GOT3 (cell line): ENCODE results near the gene EPB41L4A.

Source experiments
- DNase-seq: peaks from one replicate; lab custom pipeline; 2025; ENCODE audit warnings: mixed read lengths; lab: John Stamatoyannopoulos, UW

Gene EPB41L4A

DNA sequence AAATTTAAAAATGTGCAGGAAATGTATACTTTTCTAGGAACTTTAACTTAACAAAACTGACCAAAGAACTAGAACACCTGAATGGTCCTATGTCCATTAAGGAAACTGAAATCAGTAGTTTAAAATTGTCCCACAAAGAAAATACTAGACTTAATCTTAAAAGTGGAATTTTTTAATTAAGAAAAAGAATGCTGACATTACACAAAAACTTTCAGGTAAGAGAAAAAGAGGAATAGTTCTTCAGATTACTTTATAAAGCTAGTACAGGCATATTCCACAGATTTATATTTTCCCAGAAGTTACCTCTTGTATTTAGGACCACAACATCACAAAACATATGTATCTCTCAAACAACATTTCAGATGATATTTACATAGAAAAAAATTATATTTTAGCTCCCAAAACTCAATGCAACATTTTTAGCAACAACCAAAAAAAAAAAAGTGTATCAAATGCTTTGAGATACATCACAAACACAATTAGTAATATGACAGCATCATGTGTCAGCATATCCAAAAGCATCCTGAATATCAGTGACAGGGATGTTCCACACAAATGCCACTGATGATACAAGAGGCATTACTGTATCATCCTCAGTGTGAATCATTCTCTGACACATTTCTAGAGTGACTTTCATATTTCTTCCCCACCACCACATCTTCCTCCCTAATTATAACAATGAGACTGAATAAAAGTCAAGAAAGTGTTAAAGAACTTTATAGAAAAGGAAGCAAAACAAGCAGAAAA lies 264.0 kb downstream of the EPB41L4A start:
- DNase-seq = no peak

DNA sequence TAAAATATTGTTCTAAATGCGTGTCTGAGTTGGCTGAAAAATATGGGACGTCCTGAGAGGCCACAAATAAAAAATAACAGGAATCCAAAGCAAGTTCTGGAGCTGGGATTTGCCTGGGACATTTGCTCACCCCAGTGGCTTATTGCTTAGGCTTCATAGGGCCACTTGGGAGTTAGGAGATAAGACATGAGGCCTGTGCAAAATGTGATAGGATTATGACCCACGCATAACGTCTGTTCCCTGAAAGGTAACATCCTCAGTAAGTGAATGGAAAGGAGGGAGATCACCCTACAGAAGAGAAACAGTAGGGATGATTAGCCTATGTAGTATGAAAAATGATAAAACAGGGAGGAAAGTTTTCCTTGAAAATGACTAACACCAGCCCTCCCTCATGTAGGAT lies 269.4 kb downstream of the EPB41L4A start:
- DNase-seq = no peak

- no peak for DNase-seq
Observed at GRCh38 chr5:112146323-112147226, 272.5 kb downstream of the EPB41L4A start.

DNA sequence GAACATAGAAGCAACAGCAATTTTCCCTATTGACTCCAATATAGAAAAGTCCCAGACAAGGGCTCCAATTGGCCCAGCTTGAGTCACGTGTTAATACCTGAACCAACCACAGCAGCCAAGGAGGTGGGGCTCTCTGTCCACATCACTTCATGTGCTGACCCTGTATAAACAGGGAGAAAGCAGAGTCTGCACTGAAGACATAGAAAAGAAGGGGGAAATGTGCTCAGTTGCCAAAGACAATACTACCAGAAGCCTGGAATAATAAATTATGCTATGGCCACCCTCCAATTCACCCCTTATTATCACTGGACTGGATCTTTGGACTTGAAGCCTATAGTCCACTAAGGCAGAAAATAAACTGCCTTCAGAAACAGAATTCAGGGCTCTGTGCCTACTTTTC lies 275.4 kb downstream of the EPB41L4A start:
- no peak for DNase-seq

GRCh38 chr5:112142769-112143270 lies 276.3 kb downstream of the EPB41L4A start:
- no peak for DNase-seq

DNA sequence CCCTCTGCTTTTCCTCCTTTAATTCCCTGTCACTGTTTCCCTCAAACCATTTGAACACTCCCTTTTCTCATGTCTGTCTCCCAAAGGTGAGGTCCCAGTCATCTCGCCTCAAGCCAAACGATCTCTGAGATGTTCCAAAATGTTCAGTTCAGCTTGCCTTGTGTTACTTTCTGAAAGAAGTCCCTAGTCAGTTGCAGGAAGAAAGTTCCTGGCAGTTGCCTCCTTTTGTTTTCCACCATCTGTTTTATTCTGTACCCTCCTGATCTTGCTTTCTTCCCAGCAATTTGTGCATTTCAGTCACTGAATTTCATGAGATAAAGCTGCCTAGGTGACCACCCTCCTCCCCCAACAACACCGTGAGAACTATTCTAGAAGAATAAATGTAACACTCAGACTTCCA lies 277.5 kb downstream of the EPB41L4A start:
- no peak for DNase-seq

GRCh38 chr5:112138526-112138925 lies 280.6 kb downstream of the EPB41L4A start:
- no peak for DNase-seq

GRCh38 chr5:112136773-112137172 lies 282.3 kb downstream of the EPB41L4A start:
- no peak for DNase-seq

- DNase-seq = no peak
Observed at GRCh38 chr5:112127861-112128260, 291.2 kb downstream of the EPB41L4A start.

GRCh38 chr5:112126982-112127381 lies 292.1 kb downstream of the EPB41L4A start:
- DNase-seq = no peak

GRCh38 chr5:112125903-112126302 lies 293.2 kb downstream of the EPB41L4A start:
- no peak for DNase-seq

DNA sequence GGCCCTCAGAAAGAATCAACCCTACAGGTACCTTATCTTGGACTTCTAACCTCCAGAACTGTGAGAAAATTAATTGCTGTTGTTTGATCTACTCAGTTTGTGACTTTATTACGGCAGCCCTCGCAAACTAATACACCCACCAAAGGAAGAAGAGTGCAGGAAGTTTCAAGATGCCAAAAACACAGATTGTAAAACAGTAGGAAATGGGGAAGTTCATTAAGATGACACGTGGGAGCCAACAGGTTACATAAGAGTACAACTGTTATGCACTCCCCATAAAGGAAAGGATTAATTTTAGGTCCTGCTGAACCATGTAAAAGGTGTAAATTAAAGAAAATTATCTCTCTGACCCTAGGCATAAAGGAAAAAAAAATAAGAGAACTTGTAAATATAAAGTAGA lies 294.3 kb downstream of the EPB41L4A start:
- DNase-seq = no peak

DNA sequence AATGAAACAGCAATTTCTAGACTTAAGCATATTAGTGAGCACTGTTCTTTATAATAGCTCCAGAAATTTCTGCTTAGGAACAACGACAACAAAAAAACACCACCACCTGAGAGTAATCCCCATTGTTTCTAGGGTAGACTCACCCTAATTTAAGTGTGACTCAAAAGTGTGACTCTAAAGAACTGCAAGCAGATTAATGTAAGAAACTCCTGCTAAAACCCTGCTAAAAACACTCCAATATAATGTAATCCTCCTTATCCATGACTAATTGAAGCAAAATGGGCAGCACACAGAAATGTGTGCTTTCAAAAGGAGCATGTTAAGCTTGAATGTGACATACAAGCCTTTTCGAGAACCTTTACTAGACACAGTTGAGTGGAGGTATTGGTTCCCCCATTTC lies 296.0 kb downstream of the EPB41L4A start:
- no peak for DNase-seq

DNA sequence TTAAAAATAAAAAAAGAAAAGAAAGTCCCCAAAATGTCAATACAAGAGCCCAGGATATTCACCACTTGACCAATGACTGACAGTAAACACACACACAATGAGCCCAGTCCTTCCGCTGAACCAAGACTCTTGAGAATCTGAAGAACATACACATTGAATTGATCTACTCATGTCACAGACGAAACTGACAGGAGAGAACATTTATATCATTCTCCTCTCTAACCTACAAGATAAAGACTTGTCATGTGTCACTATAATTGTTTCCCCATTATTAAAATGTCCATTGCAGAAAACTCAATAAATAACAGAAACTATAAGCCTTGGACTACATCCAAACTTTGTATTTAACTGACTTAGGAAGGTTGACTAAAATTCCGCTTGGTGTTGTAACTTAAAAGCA lies 296.7 kb downstream of the EPB41L4A start:
- no peak for DNase-seq

GRCh38 chr5:112121258-112121657 lies 297.8 kb downstream of the EPB41L4A start:
- DNase-seq = no peak

DNA sequence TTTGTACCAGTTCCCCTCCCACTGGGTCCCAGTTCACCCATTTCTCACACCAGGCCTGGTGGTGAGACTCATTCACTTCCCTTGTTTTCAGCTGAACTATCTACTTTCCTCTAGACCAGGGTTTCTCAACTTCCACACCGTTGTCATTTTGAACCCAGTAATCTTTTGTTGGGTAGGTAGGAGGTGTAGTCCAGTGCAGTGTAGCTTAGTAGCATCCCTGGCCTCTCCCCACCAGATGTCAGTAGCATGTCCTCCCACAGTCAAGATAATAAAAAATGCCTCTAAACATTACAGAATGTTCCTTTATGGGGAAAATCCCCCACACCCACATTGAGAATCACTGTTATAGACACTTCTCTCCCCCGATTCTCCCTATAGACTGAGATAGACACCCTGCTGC lies 299.1 kb downstream of the EPB41L4A start:
- no peak for DNase-seq

DNA sequence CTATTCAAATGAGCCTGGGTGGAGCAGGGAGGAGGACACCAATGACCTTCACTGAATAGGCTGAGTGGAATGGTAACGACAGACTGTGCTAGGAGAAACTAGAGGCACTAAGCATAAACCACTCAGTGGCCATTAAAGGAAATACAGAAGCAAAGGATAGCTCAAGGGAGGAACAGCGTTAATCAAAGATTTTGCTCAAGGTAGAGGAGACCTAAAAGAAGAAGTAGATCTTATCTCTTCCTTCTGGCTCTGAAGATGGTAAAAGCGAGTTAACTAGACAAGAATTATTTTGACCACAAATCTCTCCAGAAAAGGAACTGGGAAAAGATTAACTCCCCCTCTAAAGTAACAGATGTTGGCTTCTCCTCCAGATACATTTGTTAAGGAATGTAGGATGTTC lies 299.6 kb downstream of the EPB41L4A start:
- DNase-seq = no peak

DNA sequence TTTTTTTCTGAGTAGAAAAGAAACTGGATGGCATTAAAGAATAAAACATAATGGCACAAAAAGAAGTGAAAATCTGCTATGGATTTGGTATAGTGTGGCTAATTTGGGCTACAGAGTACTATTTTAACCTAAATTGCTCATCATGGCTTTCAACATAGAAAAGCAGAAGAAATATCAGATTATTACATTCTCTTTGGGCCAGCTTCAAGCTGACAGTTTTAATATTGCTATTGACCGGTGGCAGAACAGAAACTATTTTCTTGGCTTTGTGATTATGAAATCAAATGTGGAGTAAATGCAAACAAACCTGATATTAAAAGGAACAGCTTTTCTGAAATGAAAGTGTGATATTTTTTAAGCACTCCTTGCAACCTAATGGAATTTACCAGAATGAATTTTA lies 301.5 kb downstream of the EPB41L4A start:
- no peak for DNase-seq

GRCh38 chr5:112116371-112116770 lies 302.7 kb downstream of the EPB41L4A start:
- DNase-seq = no peak

DNA sequence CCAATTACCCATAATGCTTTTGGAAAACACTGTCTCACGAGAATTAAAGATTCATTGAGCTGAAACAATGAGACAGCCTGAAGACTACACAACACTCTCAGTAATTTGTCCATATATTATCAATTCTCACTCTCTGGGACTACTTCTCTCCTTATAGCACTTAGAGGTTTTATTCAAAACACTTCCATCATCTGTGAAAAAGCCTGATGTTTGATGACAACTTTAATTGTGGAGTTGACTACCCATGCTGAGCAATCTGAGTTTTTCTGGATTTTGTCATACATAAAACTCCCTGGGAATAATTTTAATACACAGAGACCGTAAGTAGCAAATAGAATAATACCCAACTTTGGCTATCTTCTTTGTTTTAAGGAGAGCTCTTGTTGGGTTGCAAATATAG lies 305.5 kb downstream of the EPB41L4A start:
- DNase-seq = no peak
